Prostate gland (tissue), 2 donors: ENCODE results near the gene SLC25A44. TPM values are rescaled to one million over a fixed set of nuclear protein-coding genes. Genes with fewer than 3 reads are reported as not detected.

ENCODE experiments used
- DNase-seq: peaks from one replicate; pipeline ENCODE4 v3.0.0-alpha.2; 2019; ENCODE audit warnings: low spot score
- H3K27ac ChIP-seq, 2 donors: fragments of 200-600 bp; sonication (generic); 2 replicates each; pipeline ENCODE4 v1.5.1; 2017 to 2019
- H3K27me3 ChIP-seq: fragments of 200-600 bp; sonication (generic); replicated peaks from 2 replicates; pipeline ENCODE4 v1.5.1; 2019; ENCODE audit not compliant: insufficient read depth
- H3K36me3 ChIP-seq, 2 donors: fragments of 200-600 bp; sonication (generic); 1 replicate in 1 of 2; 2 replicates in 1 of 2; pipeline versions ENCODE4 v1.5.1 to v1.8.1; 2017 to 2019
- H3K4me1 ChIP-seq: fragments of 200-600 bp; sonication (generic); replicated peaks from 2 replicates; pipeline ENCODE4 v1.5.1; 2019
- H3K4me3 ChIP-seq, 2 donors: fragments of 200-600 bp; sonication (generic); 2 replicates each; pipeline ENCODE4 v1.5.1; 2017 to 2019
- H3K9me3 ChIP-seq: fragments of 200-600 bp; sonication (generic); 2 replicates; pipeline ENCODE4 v1.5.1; 2017
- CTCF ChIP-seq, 4 experiments: fragments of 200-600 bp in 2 of 4; fragments of 450-650 bp in 2 of 4; sonication (generic) in 2 of 4; IDR thresholded peaks; 1 replicate in 3 of 4; 2 replicates in 1 of 4; pipeline ENCODE4 v1.5.1; 2016 to 2019; ENCODE audit warnings: antibody characterized with exemption in 4 of 4, mild to moderate bottlenecking in 2 of 4, moderate library complexity in 2 of 4
- POLR2A ChIP-seq: fragments of 450-650 bp; IDR thresholded peaks from one replicate; pipeline ENCODE4 v1.6.1; 2016; ENCODE audit warnings: antibody characterized with exemption, mild to moderate bottlenecking
- POLR2AphosphoS5 ChIP-seq: sonication (generic); formaldehyde crosslinking; IDR thresholded peaks from one replicate; pipeline ENCODE4 v1.6.1; 2017; ENCODE audit warnings: antibody characterized with exemption
- WGBS: methylation state at CpG from one replicate; pipeline ENCODE4 v1.1.5; 2018; 5-methylcytosine and 5-hydroxymethylcytosine counted together
- intact Hi-C: fragments of 100-400 bp; cut with DNase I; formaldehyde crosslinking; loops from one replicate; pipeline ENCODE4 v1.14.2; 2022
- total RNA-seq, 2 donors: library from RNA; depleted of rRNA; stranded (reverse); fragments of >200 nt; gene quantifications; one replicate each; pipeline ENCODE4 v1.1.0, GENCODE V29; 2016

SLC25A44 gene
- total RNA-seq, 2 donors from 2014 or later = 14.2 to 16.5 TPM

GRCh38 chr1:156226782-156227181 lies 32.9 kb downstream of the SLC25A44 start:
- H3K4me1 ChIP-seq = no peaks in the 10 kb centered on the region
- no peak overlapping the region for H3K27ac ChIP-seq
- no peak for DNase-seq
- TF ChIP-seq POLR2AphosphoS5 = no peak
- TF ChIP-seq CTCF (IDR thresholded peaks at IDR 0.05) = no peak
- no peak for TF ChIP-seq POLR2A
- H3K9me3 ChIP-seq = no peaks in the 10 kb centered on the region
- H3K27me3 ChIP-seq = no peaks in the 10 kb centered on the region
- H3K36me3 ChIP-seq = no peaks in the 10 kb centered on the region
- WGBS = 82% methylated on average over 4 of the region's 4 CpGs
- no peak overlapping the region for H3K4me3 ChIP-seq
- intact Hi-C loops = loop anchor here (5.0 kb wide), 2 partner anchors 79 to 134 kb away; no protein-coding TSS in a partner anchor

- DNase-seq = no peak
- no peaks in the 10 kb centered on the region for H3K9me3 ChIP-seq
- no peak for TF ChIP-seq POLR2AphosphoS5
- TF ChIP-seq POLR2A = no peak
- TF ChIP-seq CTCF (IDR thresholded peaks at IDR 0.05) = no peak
- no peaks in the 10 kb centered on the region for H3K27me3 ChIP-seq
- no peak overlapping the region for H3K27ac ChIP-seq
- no peaks in the 10 kb centered on the region for H3K36me3 ChIP-seq
- H3K4me3 ChIP-seq = no peak overlapping the region
- intact Hi-C loops = loop anchor here (5.0 kb wide), 2 partner anchors 81 to 136 kb away; no protein-coding TSS in a partner anchor
- WGBS = 78% methylated on average over 7 of the region's 7 CpGs
- H3K4me1 ChIP-seq = no peaks in the 10 kb centered on the region
Measured at GRCh38 chr1:156228501-156228900, 34.6 kb downstream of the SLC25A44 start.

- Histone ChIP-seq H3K27ac (no peak overlapping the region), H3K4me3 (no peak overlapping the region), H3K9me3 (no peaks in the 10 kb centered on the region), H3K4me1 (no peaks in the 10 kb centered on the region), H3K36me3 (no peaks in the 10 kb centered on the region), H3K27me3 (no peaks in the 10 kb centered on the region)
- TF ChIP-seq POLR2A = no peak
- no peak for TF ChIP-seq CTCF (IDR thresholded peaks at IDR 0.05)
- TF ChIP-seq POLR2AphosphoS5 = no peak
- WGBS = 71% methylated on average over 11 of the region's 11 CpGs
- intact Hi-C loops = loop anchor here (5.0 kb wide), 2 partner anchors 83 to 138 kb away; no protein-coding TSS in a partner anchor
- no peak for DNase-seq
Measured at GRCh38 chr1:156229809-156230472, 36.0 kb downstream of the SLC25A44 start.

GRCh38 chr1:156230473-156230837 lies 36.6 kb downstream of the SLC25A44 start:
- TF ChIP-seq POLR2A (no peak), CTCF (IDR thresholded peaks at IDR 0.05) (no peak), POLR2AphosphoS5 (no peak)
- intact Hi-C loops = no loop called here

More at GRCh38 chr1:156230473-156230837, 36.6 kb downstream of the SLC25A44 start:
- 68% methylated on average over 1 of the region's 1 CpG for WGBS
- Histone ChIP-seq H3K36me3 (no peaks in the 10 kb centered on the region), H3K4me3 (no peak overlapping the region), H3K4me1 (no peaks in the 10 kb centered on the region), H3K9me3 (no peaks in the 10 kb centered on the region), H3K27ac (no peak overlapping the region), H3K27me3 (no peaks in the 10 kb centered on the region)
- DNase-seq = no peak
